Pons (tissue), 1 donor: ENCODE results near the gene NVL.
"Not testable (repeated sequence)": the region's sequence is repeated elsewhere in the genome, so short reads cannot be mapped to it uniquely, and the experiment has no call there.

Source experiments
- DNase-seq: peaks from one replicate; pipeline ENCODE4 v3.0.0-alpha.2; 2016; ENCODE audit warnings: low spot score

The NVL gene

DNA sequence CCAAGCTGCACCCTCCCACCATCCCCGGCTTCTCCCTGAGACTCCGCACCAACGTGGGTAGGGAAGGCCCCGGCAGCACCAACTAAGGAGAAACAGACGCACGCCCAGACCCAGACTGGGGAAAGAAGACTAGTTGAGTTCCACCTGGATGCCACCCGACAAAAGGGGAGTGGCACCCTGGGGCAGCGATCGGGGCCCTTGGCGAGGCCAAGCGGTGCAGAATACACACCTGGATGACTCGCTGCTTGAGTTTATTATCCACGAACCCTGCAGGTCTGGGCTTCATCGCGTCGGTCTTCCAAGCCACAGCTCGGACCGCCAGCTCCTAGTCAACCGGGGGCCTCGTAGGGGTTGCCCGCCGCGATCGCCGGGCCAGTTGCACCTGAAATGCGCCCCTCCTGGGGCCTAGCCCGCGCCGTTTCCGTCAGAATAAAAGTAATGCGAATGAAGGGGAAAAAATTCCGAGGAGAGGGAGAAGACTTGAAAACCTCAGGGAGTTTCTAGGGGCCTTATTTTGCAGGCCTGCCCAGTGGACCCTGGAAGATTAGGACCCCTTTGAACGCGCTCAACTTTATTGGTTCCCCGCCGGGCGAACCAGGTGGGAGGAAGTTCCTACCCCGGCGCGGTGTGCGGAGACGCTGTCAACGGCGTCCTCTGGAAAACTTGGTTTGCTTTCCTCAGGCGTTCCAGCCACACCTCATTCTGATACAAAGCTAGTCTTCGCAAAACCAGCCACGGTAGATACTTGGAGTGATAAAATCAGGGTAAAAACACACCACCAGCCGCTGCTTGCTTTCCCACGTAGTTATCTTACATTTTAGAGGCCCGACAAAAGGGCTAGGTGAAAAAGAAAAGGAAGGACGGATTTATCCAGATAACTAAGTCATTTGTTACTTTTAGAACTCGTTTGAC, at the start of gene NVL:
TSS of gene NVL (minus strand) at position 331 of the 912 bp plus-strand sequence. CDS start at position 286, 45 bp downstream.
- peak; percentile 83 for DNase-seq

GRCh38 chr1:224378855-224379631, 49.1 kb upstream of the NVL start:
- DNase-seq, result peak; percentile 23

DNA sequence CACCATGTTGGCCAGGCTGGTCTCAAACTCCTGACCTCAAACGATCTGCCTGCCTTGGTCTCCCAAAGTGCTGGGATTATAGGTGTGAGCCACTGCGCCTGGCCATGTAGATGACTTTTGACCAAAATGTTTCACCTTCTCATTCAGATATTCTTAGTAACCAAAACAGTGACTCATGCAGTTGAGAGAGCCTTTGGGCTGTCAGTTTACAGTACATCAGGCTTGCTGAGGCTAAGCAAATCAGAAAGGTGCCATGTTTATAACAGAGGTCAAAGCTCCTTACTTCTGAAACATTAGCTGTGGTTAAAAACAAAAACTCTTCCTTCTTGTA, 47.7 kb upstream of the NVL start:
- no peak for DNase-seq

- no peak for DNase-seq
Observed at GRCh38 chr1:224375059-224375458, 45.1 kb upstream of the NVL start.

GRCh38 chr1:224373008-224373590, 43.1 kb upstream of the NVL start:
- DNase-seq, result no peak

GRCh38 chr1:224368409-224368808, 38.4 kb upstream of the NVL start:
- no peak for DNase-seq

- no peak for DNase-seq
Observed at GRCh38 chr1:224359207-224359606, 29.2 kb upstream of the NVL start.

DNA sequence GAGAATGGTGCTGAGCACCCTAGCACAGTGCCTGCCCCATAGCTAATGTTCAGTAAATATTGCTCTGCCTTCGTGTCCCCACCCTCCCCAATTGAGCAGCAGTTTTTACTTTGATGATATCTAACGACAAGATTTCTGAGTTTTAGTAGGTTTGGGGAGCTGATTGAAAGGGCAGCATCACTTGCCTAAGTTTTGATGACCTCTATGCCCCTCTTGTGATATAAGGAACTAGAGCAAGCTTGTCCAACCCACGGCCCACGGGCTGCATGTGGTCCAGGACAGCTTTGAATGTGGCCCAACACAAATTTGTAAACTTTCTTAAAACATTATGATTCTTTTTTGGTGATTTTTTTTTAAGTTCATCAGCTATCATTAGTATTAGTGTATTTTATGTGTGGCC, 28.3 kb upstream of the NVL start:
- DNase-seq, result no peak

GRCh38 chr1:224357626-224358124, 27.7 kb upstream of the NVL start:
- no peak for DNase-seq

DNA sequence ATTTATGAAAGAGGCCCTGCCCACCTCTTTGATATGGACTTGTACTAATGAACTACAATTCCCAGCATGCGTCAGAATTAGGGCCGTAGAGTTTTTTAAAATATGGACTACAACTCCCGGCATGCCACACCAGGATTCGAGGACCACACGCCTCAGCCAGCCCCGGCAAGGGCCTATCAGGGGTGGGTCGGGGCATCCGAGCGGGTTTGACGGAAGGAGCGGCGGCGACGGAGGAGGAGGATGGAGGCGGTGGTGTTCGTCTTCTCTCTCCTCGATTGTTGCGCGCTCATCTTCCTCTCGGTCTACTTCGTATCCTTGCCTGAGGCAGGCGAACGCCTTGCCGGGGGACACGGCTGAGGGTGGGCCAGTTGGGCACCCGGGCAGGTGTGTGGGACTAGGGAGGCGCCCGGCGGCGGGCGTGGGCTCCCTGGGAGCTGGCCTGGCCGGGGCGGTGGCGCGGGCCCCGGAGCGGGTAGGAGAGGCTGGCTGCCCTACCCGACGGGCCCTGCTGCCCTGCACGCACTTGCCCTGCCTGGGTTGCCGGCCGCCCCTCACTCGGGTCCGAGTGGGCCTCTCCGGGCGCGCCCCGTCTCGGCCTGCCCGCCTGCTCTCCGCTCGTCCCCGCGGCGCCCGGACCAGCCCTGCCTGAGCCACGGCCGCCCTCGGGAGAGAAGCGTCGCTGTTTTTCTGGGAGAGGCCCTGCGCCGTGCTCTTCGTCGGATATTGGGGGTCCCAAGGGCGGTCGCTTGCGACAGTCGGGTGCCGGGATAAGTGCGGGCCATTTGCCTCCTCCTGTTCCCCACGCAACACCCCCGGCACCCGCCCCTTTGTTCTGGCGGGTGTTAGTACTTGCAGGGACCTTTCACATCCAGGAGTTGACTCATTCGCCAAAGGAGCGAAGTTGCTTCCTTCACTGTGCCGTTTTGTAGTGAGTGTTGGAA, 27.0 kb upstream of the NVL start, which contains the start of gene CNIH4:
TSS of gene CNIH4 (plus strand) at position 195 of the 941 bp plus-strand sequence. CDS start at position 241, 46 bp downstream.
- peak; percentile 97 for DNase-seq

- no peak for DNase-seq
Observed at GRCh38 chr1:224353975-224354925, 24.3 kb upstream of the NVL start.

- DNase-seq, result not testable (repeated sequence)
Observed at GRCh38 chr1:224352436-224353085, 22.6 kb upstream of the NVL start.

DNA sequence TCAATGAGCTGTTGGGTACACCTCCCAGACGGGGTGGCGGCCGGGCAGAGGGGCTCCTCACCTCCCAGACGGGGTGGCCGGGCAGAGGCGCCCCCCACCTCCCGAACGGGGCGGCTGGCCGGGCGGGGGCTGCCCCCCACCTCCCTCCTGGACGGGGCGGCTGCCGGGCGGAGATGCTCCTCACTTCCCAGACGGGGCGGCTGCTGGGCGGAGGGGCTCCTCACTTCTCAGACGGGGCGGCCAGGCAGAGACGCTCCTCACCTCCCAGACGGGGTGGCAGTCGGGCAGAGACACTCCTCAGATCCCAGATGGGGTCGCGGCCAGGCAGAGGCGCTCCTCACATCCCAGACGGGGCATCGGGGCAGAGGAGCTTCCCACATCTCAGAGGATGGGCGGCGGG, 19.7 kb upstream of the NVL start:
- not testable (repeated sequence) for DNase-seq

GRCh38 chr1:224348137-224348536, 18.2 kb upstream of the NVL start:
- no peak for DNase-seq

DNA sequence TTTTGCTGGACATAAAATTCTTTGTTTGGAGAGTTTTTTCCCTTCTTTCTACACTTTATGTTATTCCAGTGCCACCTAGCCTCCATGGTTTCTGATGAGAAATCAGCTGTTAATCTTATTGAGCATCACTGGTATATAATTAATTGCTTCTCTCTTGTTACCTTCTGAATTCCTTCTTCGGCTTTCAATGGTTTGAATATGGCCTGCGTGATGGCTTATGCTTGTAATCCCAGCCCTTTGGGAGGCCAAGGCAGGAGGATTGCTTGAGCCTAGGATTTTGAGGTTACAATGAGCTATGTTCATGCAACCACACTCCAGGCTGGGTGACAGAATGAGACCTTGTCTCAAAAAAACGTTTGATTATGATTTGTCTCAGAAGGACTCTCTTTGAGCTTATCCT, 13.7 kb upstream of the NVL start:
- DNase-seq, result no peak

GRCh38 chr1:224340453-224341384, 10.7 kb upstream of the NVL start:
- DNase-seq, result not testable (repeated sequence)

- DNase-seq, result no peak
Observed at GRCh38 chr1:224339442-224340033, 9.6 kb upstream of the NVL start.
